HepG2 (cell line): ENCODE measurements around the gene SNAPC3. TPM values are rescaled to one million over a fixed set of nuclear protein-coding genes. Genes with fewer than 3 reads are reported as not detected.

Source experiments
- ATAC-seq: fragments of 200-7000 bp; cut with Tn5 transposase; 3 replicates; pipeline ENCODE4 v1.9.1; 2020; ENCODE audit warnings: mild to moderate bottlenecking, moderate library complexity
- BruUV-seq: library from RNA; stranded (reverse); fragments of 400-500 nt; replicated peaks from 2 replicates; lab custom pipeline; 2021; lab: Mats Ljungman, UMichigan
- CTCF ChIA-PET: fragments of 300-600 bp; formaldehyde crosslinking; extraction: SDS; loops from one replicate; lab custom pipeline; 2021; ENCODE audit warnings: low total read pairs, inconsistent platforms, low intra/inter-chr PET ratio; lab: Yijun Ruan, JAX
- POLR2A ChIA-PET: fragments of 350-600 bp; sonication (Branson Sonifier 250); formaldehyde crosslinking; loops from one replicate; lab custom pipeline; 2020; ENCODE audit warnings: antibody characterized with exemption, inconsistent platforms; lab: Yijun Ruan, JAX
- DNase-seq: peaks from one replicate; pipeline ENCODE4 v3.0.0-alpha.2; 2015; ENCODE audit warnings: low spot score
- FAIRE-seq: peaks from 3 replicates; lab custom pipeline; 2011; peaks lifted over from hg19 to GRCh38; lab: Jason Lieb, UNC
- H2AFZ ChIP-seq: one replicate; pipeline ENCODE4 v1.6.1; 2011; ENCODE audit warnings: low read length, inconsistent platforms
- H3K27ac ChIP-seq: fragments of 300-600 bp; 3 replicates; pipeline ENCODE4 v1.8.0; 2011; ENCODE audit warnings: mixed run types, mild to moderate bottlenecking, mixed read lengths, low read length, inconsistent platforms; ENCODE audit not compliant: insufficient read depth; ENCODE audit errors: extremely low read length
- H3K27me3 ChIP-seq, 2 experiments: fragments of 200-600 bp in 1 of 2; 2 replicates in 1 of 2; 3 replicates in 1 of 2; pipeline versions ENCODE4 v1.6.0 to v1.8.0; 2011; ENCODE audit warnings: low read length in 2 of 2, mild to moderate bottlenecking in 2 of 2, moderate library complexity in 2 of 2, inconsistent platforms in 1 of 2; ENCODE audit not compliant: insufficient read depth in 2 of 2, control insufficient read depth in 1 of 2
- H3K36me3 ChIP-seq, 2 experiments: fragments of 200-600 bp in 1 of 2; replicated peaks in 1 of 2; 2 replicates in 1 of 2; 3 replicates in 1 of 2; pipeline versions ENCODE4 v1.5.1 to v1.8.0; 2011; ENCODE audit warnings: low read length in 2 of 2, inconsistent platforms in 1 of 2; ENCODE audit not compliant: insufficient read depth in 2 of 2, control insufficient read depth in 1 of 2
- H3K4me1 ChIP-seq: 2 replicates; pipeline ENCODE4 v1.5.1; 2012; ENCODE audit warnings: low read length, inconsistent platforms; ENCODE audit not compliant: insufficient read depth
- H3K4me2 ChIP-seq: 2 replicates; pipeline ENCODE4 v1.6.0; 2011; ENCODE audit warnings: low read depth, low read length, inconsistent platforms
- H3K4me3 ChIP-seq, 3 experiments: fragments of 200-600 bp in 1 of 3; sonication (generic), shearing (Covaris generic) in 1 of 3; replicated peaks in 1 of 3; 2 replicates each; pipeline ENCODE4 v1.5.1; 2011 to 2016; ENCODE audit warnings: low read length in 3 of 3, inconsistent platforms in 2 of 3, low read depth in 2 of 3, mild to moderate bottlenecking in 2 of 3, control low read depth in 1 of 3, mixed read lengths in 1 of 3; ENCODE audit not compliant: insufficient read depth in 1 of 3
- H3K79me2 ChIP-seq: one replicate; pipeline ENCODE4 v1.6.1; 2011; ENCODE audit warnings: low read length, inconsistent platforms; ENCODE audit not compliant: insufficient read depth
- H3K9ac ChIP-seq: 2 replicates; pipeline ENCODE4 v1.6.0; 2011; ENCODE audit warnings: mild to moderate bottlenecking, low read depth, low read length, inconsistent platforms; ENCODE audit not compliant: insufficient read depth
- H3K9me3 ChIP-seq: 2 replicates; pipeline ENCODE4 v1.5.1; 2012; ENCODE audit warnings: mild to moderate bottlenecking, low read length
- H4K20me1 ChIP-seq: 2 replicates; pipeline ENCODE4 v1.6.0; 2011; ENCODE audit warnings: inconsistent platforms, mild to moderate bottlenecking, low read length, moderate library complexity; ENCODE audit not compliant: insufficient read depth
- ATF7 ChIP-seq, 2 experiments: fragments of 450-650 bp in 1 of 2; sonication (generic) in 1 of 2; formaldehyde crosslinking in 1 of 2; IDR thresholded peaks; 2 replicates each; pipeline versions ENCODE4 v1.4.0 to v1.6.1; 2016 to 2020; ENCODE audit warnings: antibody characterized with exemption in 1 of 2, mild to moderate bottlenecking in 1 of 2, missing genetic modification reagents in 1 of 2
- BATF2 ChIP-seq: sonication (generic); formaldehyde crosslinking; IDR thresholded peaks from 2 replicates; pipeline ENCODE4 v1.8.0; 2022; ENCODE audit warnings: mild to moderate bottlenecking, missing genetic modification reagents, moderate library complexity
- FOXM1 ChIP-seq: sonication (generic); formaldehyde crosslinking; IDR thresholded peaks from 2 replicates; pipeline ENCODE4 v1.5.0; 2020; ENCODE audit warnings: missing genetic modification reagents
- HBP1 ChIP-seq: IDR thresholded peaks from 2 replicates; pipeline ENCODE4 v1.6.1; 2016; ENCODE audit warnings: low read depth, control low read depth
- HNF4G ChIP-seq, 2 experiments: sonication (generic) in 1 of 2; formaldehyde crosslinking in 1 of 2; IDR thresholded peaks; 2 replicates each; pipeline versions ENCODE4 v1.4.0 to v1.6.1; 2011 to 2020; ENCODE audit warnings: borderline replicate concordance in 2 of 2, low read depth in 2 of 2, mild to moderate bottlenecking in 2 of 2, low read length in 1 of 2, missing genetic modification reagents in 1 of 2, moderate library complexity in 1 of 2
- HOXA7 ChIP-seq: sonication (generic); formaldehyde crosslinking; IDR thresholded peaks from 2 replicates; pipeline ENCODE4 v1.8.1; 2022; ENCODE audit warnings: mild to moderate bottlenecking, missing genetic modification reagents, moderate library complexity
- MYC ChIP-seq: sonication (generic); formaldehyde crosslinking; IDR thresholded peaks from 2 replicates; pipeline ENCODE4 v1.9.0; 2021; ENCODE audit warnings: missing genetic modification reagents, borderline replicate concordance
- MYNN ChIP-seq: sonication (generic); formaldehyde crosslinking; IDR thresholded peaks from 2 replicates; pipeline ENCODE4 v1.4.0; 2020; ENCODE audit warnings: mild to moderate bottlenecking, low read depth, missing genetic modification reagents
- RARG ChIP-seq: sonication (generic); formaldehyde crosslinking; IDR thresholded peaks from 2 replicates; pipeline ENCODE4 v1.4.0; 2020; ENCODE audit warnings: low read depth, mild to moderate bottlenecking, missing genetic modification reagents
- RBFOX2 ChIP-seq: fragments of 200-400 bp; formaldehyde crosslinking; IDR thresholded peaks from 2 replicates; pipeline ENCODE4 v1.6.1; 2017; ENCODE audit warnings: low read depth, mild to moderate bottlenecking, low read length
- ZNF24 ChIP-seq: fragments of 450-650 bp; IDR thresholded peaks from 2 replicates; pipeline ENCODE4 v1.6.1; 2017; ENCODE audit warnings: antibody characterized with exemption, mild to moderate bottlenecking
- ZNF484 ChIP-seq: sonication (generic); formaldehyde crosslinking; IDR thresholded peaks from 2 replicates; pipeline ENCODE4 v1.5.1; 2020; ENCODE audit warnings: mild to moderate bottlenecking, low read depth, missing genetic modification reagents, borderline replicate concordance
- ZSCAN12 ChIP-seq: sonication (generic); formaldehyde crosslinking; IDR thresholded peaks from 2 replicates; pipeline ENCODE4 v1.9.0; 2021; ENCODE audit warnings: mild to moderate bottlenecking, missing genetic modification reagents
- WGBS: methylation state at CpG from one replicate; pipeline ENCODE4 v1.1.6; 2017; ENCODE audit warnings: low lambda C conversion rate; 5-methylcytosine and 5-hydroxymethylcytosine counted together
- in situ Hi-C: cut with HindIII; loops from 2 replicates; pipeline ENCODE4 v1.10.0; 2017; ENCODE audit warnings: low pct_unique_long_range_greater_than_20kb; ENCODE audit not compliant: extremely low pct_ligation_motif_present
- intact Hi-C: fragments of 100-400 bp; cut with micrococcal nuclease; formaldehyde crosslinking; loops from one replicate; pipeline ENCODE4 v1.10.0; 2022; ENCODE audit not compliant: unreplicated experiment
- polyA plus RNA-seq, 8 experiments: library from polyadenylated mRNA; depleted of rRNA in 3 of 8; stranded (reverse) in 7 of 8; unstranded in 1 of 8; fragments of >200 nt; fragmentation: Illumina TruSeq in 4 of 8; extraction: Trizol in 4 of 8; gene quantifications; 2 replicates each; pipeline versions ENCODE4 v1.2.1 to v1.2.3, GENCODE V29; 2011 to 2016; ENCODE audit warnings: low read depth in 4 of 8, missing spikeins in 1 of 8, mixed read lengths in 1 of 8; ENCODE audit not compliant: insufficient read depth in 1 of 8
- total RNA-seq, 5 experiments: library from RNA; depleted of rRNA; stranded (reverse); fragments of >200 nt; fragmentation: Illumina TruSeq; extraction: Trizol; gene quantifications; 2 replicates each; pipeline ENCODE4 v1.2.3, GENCODE V29; 2016; ENCODE audit warnings: low read depth in 1 of 5

The SNAPC3 gene
- total and polyA plus RNA-seq, 2 of the 13 experiments (the other 11 are each of a cell fraction or from before 2014, with no cell fraction given): 25.6 to 26.0 TPM

GRCh38 chr9:15492485-15493150 lies 69.9 kb downstream of the SNAPC3 start:
- H3K27ac ChIP-seq: no peak overlapping the region
- no peak overlapping the region for H2AFZ ChIP-seq
- H3K4me3 ChIP-seq: no peak overlapping the region
- DNase-seq (no peak), FAIRE-seq (no peak), ATAC-seq (no peak)
- no TSS peak for BruUV-seq
- H3K79me2 ChIP-seq: peaks cover 5% of the 10 kb centered on the region
- WGBS: 96% methylated on average over 9 of the region's 13 CpGs
- ChIA-PET CTCF (no interaction called here), POLR2A (no interaction called here)
- no peak overlapping the region for H3K4me2 ChIP-seq
- no peak overlapping the region for H3K9ac ChIP-seq
- no peaks in the 10 kb centered on the region for H4K20me1 ChIP-seq
- peaks cover 7 to 20% of the 10 kb centered on the region in 2 experiments for H3K36me3 ChIP-seq
- intact Hi-C loops (no loop called here), in situ Hi-C loops (no loop called here)
- H3K27me3 ChIP-seq: no peaks in the 10 kb centered on the region
- H3K9me3 ChIP-seq: peaks cover 13% of the 10 kb centered on the region; the same call in 1 of the 2 replicates
- no peaks in the 10 kb centered on the region for H3K4me1 ChIP-seq
- TF ChIP-seq FOXM1 (CRISPR knock-in tag): no peak
- no peak for TF ChIP-seq HNF4G (IDR thresholded peaks at IDR 0.05; ENCODE audit: borderline replicate concordance, low read depth, low read length)
- TF ChIP-seq HNF4G (CRISPR knock-in tag; IDR thresholded peaks at IDR 0.05; ENCODE audit: borderline replicate concordance, low read depth): no peak
- no peak for TF ChIP-seq ZNF24
- no peak for TF ChIP-seq RARG
- no peak for TF ChIP-seq RBFOX2

DNA sequence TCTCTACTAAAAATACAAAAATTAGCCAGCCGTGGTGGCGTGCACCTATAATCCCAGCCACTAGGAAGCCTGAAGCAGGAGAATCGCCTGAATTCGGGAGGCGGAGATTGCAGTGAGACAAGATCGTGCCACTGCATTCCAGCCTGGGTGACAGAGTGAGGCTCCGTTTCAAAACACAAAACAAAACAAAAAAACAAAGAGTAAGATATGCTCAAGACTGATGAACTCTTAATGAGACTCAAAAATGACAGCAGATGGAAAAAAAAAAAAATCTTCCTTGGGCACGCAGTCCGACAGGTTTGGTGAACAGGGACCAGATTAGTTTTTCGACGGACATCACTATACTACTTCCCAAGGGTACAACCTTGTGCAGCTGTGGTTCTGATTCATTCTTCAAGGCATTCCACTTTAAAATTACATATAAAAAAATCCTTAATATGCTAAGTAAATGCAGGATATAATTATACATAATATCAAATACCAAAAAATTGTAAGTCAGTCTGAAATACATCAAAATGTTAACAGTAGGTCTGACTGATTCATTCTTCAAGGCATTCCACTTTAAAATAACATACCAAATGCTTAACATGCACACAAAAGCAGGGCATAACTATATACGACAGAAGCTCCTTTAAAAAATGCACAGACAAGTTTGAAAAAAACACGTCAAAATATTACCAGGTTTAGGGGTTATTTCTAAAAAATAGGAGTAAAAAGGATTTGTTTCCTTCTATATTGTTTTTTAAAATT lies 75.7 kb downstream of the SNAPC3 start:
- 97% methylated on average over 13 of the region's 13 CpGs for WGBS
- no peaks in the 10 kb centered on the region for H3K27me3 ChIP-seq
- in situ Hi-C loops (no loop called here), intact Hi-C loops (no loop called here)
- no peak overlapping the region for H3K4me3 ChIP-seq
- no peak overlapping the region for H3K9ac ChIP-seq
- BruUV-seq: no TSS peak
- FAIRE-seq: no peak
- H3K27ac ChIP-seq: no peak overlapping the region
- no peak overlapping the region for H2AFZ ChIP-seq
- no peak for DNase-seq
- H3K4me1 ChIP-seq: no peaks in the 10 kb centered on the region
- TF ChIP-seq MYC: no peak
- no peak for TF ChIP-seq HBP1 (CRISPR knock-in tag)
- no peak for TF ChIP-seq ZSCAN12
- TF ChIP-seq HOXA7 (CRISPR knock-in tag): no peak
- TF ChIP-seq ZNF484 (CRISPR knock-in tag): no peak
- TF ChIP-seq MYNN (CRISPR knock-in tag): no peak
- TF ChIP-seq BATF2 (CRISPR knock-in tag): no peak
- TF ChIP-seq ATF7 (IDR thresholded peaks at IDR 0.05): no peak
- TF ChIP-seq ATF7 (CRISPR knock-in tag; IDR thresholded peaks at IDR 0.05): no peak
- no peaks in the 10 kb centered on the region for H4K20me1 ChIP-seq
- no peak overlapping the region for H3K4me2 ChIP-seq
- ChIA-PET POLR2A (no interaction called here), CTCF (no interaction called here)
- H3K79me2 ChIP-seq: peaks cover 8% of the 10 kb centered on the region
- no peaks in the 10 kb centered on the region for H3K9me3 ChIP-seq
- no peak for ATAC-seq
- H3K36me3 ChIP-seq: peaks cover 1 to 20% of the 10 kb centered on the region in 2 experiments
